ENCODE results near the gene CDYL.

DNA sequence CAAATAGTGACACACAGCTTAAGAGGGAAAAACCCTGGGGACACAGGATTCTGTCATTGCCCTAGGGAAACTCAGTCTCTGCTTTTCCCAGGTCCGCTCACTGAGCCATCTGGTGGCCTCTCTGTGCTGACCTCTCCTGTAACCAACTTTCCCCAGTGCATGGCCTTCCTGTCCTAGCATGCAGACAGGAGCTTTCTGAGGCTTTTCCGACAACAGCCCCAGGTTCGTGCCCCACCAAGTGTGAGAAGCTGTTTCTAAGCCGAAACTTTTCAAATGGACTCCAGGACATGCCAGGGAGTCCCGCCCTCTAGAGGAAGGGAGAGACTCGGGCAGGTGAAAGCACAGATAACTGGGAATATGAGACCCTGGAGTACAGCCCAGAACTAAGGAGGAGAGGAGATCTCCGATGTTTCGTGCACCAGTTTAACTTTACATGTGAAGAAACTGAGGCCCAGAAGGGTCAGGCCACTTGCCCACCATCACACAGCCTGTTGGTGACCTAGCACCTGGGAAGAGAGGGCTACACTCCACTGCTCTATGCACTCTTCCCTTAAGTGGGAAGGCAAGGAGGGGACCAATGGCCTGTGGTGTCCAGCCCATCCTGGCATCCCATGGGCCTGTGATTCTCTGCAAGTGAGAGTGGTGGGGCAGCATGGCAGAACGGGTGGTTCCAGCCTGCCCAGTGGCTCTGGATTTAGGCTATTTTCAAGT lies 181.5 kb downstream of the CDYL start:
- TF ChIP-seq, protein P1, sequence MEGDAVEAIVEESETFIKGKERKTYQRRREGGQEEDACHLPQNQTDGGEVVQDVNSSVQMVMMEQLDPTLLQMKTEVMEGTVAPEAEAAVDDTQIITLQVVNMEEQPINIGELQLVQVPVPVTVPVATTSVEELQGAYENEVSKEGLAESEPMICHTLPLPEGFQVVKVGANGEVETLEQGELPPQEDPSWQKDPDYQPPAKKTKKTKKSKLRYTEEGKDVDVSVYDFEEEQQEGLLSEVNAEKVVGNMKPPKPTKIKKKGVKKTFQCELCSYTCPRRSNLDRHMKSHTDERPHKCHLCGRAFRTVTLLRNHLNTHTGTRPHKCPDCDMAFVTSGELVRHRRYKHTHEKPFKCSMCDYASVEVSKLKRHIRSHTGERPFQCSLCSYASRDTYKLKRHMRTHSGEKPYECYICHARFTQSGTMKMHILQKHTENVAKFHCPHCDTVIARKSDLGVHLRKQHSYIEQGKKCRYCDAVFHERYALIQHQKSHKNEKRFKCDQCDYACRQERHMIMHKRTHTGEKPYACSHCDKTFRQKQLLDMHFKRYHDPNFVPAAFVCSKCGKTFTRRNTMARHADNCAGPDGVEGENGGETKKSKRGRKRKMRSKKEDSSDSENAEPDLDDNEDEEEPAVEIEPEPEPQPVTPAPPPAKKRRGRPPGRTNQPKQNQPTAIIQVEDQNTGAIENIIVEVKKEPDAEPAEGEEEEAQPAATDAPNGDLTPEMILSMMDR (IDR thresholded peaks at IDR 0.05), result peak in 8 of 12 donors; percentile 5 to 42 (median 26)
- no peak for TF ChIP-seq POLR2A (IDR thresholded peaks at IDR 0.05)

Measured in heart left ventricle (tissue), 13 donors.